Lung (tissue), 12 donors: ENCODE data around the gene TMEM190. TPM values are rescaled to one million over a fixed set of nuclear protein-coding genes. Genes with fewer than 3 reads are reported as not detected.

Experiments used
- ATAC-seq: fragments of 200-7000 bp; cut with Tn5 transposase; one replicate; pipeline ENCODE4 v1.9.1; 2020; ENCODE audit warnings: moderate number of reproducible peaks; ENCODE audit not compliant: insufficient read depth, low FRiP score
- DNase-seq, 3 donors: peaks; one replicate each; pipeline ENCODE4 v3.0.0-alpha.2; 2013 to 2017
- H3K27ac ChIP-seq, 2 donors: one replicate each; pipeline ENCODE4 v1.5.1; 2013; ENCODE audit warnings: mild to moderate bottlenecking in 2 of 2, moderate library complexity in 2 of 2, control low read depth in 1 of 2, inconsistent platforms in 1 of 2, low read depth in 1 of 2, low read length in 1 of 2
- H3K27me3 ChIP-seq, 3 donors: one replicate each; pipeline ENCODE4 v1.5.1; 2013; ENCODE audit warnings: low read length in 2 of 3; ENCODE audit not compliant: control insufficient read depth in 3 of 3, insufficient read depth in 3 of 3
- H3K36me3 ChIP-seq, 4 donors: one replicate each; pipeline ENCODE4 v1.5.1; 2013; ENCODE audit warnings: low read length in 4 of 4, mild to moderate bottlenecking in 1 of 4, moderate library complexity in 1 of 4; ENCODE audit not compliant: control insufficient read depth in 4 of 4, insufficient read depth in 4 of 4
- H3K4me1 ChIP-seq, 5 donors: one replicate each; pipeline ENCODE4 v1.5.1; 2013; ENCODE audit warnings: low read length in 5 of 5, mild to moderate bottlenecking in 2 of 5, moderate library complexity in 1 of 5; ENCODE audit not compliant: control insufficient read depth in 5 of 5, insufficient read depth in 5 of 5
- H3K4me3 ChIP-seq: one replicate; pipeline ENCODE4 v1.5.1; 2013; ENCODE audit warnings: mild to moderate bottlenecking, control low read depth, moderate library complexity
- H3K9ac ChIP-seq, 2 donors: one replicate each; pipeline ENCODE4 v1.5.1; 2013; ENCODE audit warnings: low read length in 2 of 2, control low read depth in 1 of 2; ENCODE audit not compliant: insufficient read depth in 1 of 2
- H3K9me3 ChIP-seq, 4 donors: one replicate each; pipeline ENCODE4 v1.5.1; 2013; ENCODE audit warnings: low read length in 3 of 4, mild to moderate bottlenecking in 1 of 4, moderate library complexity in 1 of 4; ENCODE audit not compliant: control insufficient read depth in 4 of 4, insufficient read depth in 3 of 4
- CTCF ChIP-seq: IDR thresholded peaks from 2 replicates; pipeline ENCODE4 v1.5.1; 2012; ENCODE audit warnings: mild to moderate bottlenecking; ENCODE audit errors: control extremely low read depth, extremely low read depth
- WGBS, 2 donors: extraction: QIAGEN DNeasy Blood & Tissue Kit; methylation state at CpG; one replicate each; pipeline ENCODE4 v1.1.7; 2013; 5-methylcytosine and 5-hydroxymethylcytosine counted together
- polyA plus RNA-seq, 2 donors: library from polyadenylated mRNA; stranded (reverse); fragments of 200-250 nt; gene quantifications; one replicate each; pipeline ENCODE4 v1.2.1, GENCODE V29; 2013
- total RNA-seq, 2 donors: library from RNA; depleted of rRNA in 1 of 2; stranded (reverse); fragments of >200 nt in 1 of 2; gene quantifications; one replicate each; pipeline ENCODE4 v1.2.1, GENCODE V29; 2014 to 2021
- donor health status: control.
- donor health status: control.
- donor health status: Bipolar disorder and iron deficiency.
- donor health status: healthy.
- donor health status: DM: yes; HTN: yes; CAD: no.

TMEM190 gene
- total and polyA plus RNA-seq, 4 donors, result 14.3 to 106 (median 62.5) TPM

DNA sequence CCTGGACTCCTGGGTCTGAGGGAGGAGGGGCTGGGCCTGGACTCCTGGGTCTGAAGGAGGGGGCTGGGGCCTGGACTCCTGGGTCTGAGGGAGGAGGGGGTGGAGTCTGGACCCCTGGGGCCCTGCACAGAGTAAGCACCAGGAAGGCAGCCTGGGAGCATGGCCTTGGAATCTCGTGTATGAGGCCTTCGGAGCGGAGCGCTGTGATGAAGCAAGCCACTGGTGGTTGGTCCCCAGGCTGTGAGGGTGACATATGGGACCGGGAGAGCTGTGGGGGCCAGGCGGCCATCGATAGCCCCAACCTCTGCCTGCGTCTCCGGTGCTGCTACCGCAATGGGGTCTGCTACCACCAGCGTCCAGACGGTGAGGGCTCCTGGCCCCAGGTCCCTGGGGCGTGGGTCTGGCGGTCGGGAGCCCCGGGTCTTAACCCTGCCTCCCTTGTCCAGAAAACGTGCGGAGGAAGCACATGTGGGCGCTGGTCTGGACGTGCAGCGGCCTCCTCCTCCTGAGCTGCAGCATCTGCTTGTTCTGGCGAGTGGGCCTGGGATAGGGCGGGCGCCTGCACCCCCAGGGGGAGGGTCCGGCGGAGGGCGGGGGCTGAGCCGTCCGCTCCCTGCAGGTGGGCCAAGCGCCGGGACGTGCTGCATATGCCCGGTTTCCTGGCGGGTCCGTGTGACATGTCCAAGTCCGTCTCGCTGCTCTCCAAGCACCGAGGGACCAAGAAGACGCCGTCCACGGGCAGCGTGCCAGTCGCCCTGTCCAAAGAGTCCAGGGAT lies 918 bp downstream of the TMEM190 start:
- Histone ChIP-seq H3K27me3 (peaks cover 2 to 20% (median 3%) of the 10 kb centered on the region in 3 donors), H3K9ac (no peak overlapping the region), H3K9me3 (peaks cover 0 to 2% (median 0%) of the 10 kb centered on the region in 4 donors), H3K4me1 (peaks cover 0 to 21% (median 2%) of the 10 kb centered on the region in 5 donors), H3K4me3 (no peak overlapping the region), H3K27ac (no peak overlapping the region), H3K36me3 (no peaks in the 10 kb centered on the region)
- TF ChIP-seq CTCF, result no peak
- ATAC-seq (no peak), DNase-seq (peak in 1 of 3 donors; percentile 38)
- 29 to 40% methylated on average over 41 to 43 of the region's 43 CpGs for WGBS, 2 donors

- no peak overlapping the region for H3K4me3 ChIP-seq
- no peak overlapping the region for H3K9ac ChIP-seq
- DNase-seq (no peak), ATAC-seq (no peak)
- H3K4me1 ChIP-seq, result peaks cover 0 to 16% (median 9%) of the 10 kb centered on the region in 5 donors
- peaks cover 0 to 20% (median 2%) of the 10 kb centered on the region in 3 donors for H3K27me3 ChIP-seq
- H3K36me3 ChIP-seq, result no peaks in the 10 kb centered on the region
- no peak for TF ChIP-seq CTCF
- 69 to 73% methylated on average over 11 of the region's 11 CpGs for WGBS, 2 donors
- H3K9me3 ChIP-seq, result peaks cover 0 to 2% (median 0%) of the 10 kb centered on the region in 4 donors
- H3K27ac ChIP-seq, result no peak overlapping the region
Measured at GRCh38 chr19:55379174-55379573, 2.5 kb downstream of the TMEM190 start.

DNA sequence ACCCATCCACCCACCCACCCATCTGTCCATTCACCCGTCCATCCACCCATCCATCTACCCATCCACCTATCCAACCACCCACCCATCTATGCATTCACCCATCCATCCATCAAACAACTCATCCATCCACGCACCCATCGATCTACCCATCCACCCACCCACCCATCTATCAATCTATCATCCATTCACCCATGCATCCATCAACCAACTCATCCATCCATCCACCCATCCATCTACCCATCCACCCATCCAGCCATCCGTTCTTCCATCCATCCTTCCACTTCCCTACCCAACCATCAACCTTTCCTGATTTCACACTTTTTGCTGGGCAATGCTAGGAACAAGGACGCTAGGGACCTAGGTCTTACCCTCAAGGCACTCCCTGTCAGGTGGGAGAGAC lies 5.4 kb downstream of the TMEM190 start:
- H3K36me3 ChIP-seq, result peaks cover 0 to 5% (median under 1%) of the 10 kb centered on the region in 4 donors
- ATAC-seq (no peak), DNase-seq (no peak)
- H3K4me1 ChIP-seq, result peaks cover 2 to 29% (median 18%) of the 10 kb centered on the region in 5 donors
- H3K9ac ChIP-seq, result no peak overlapping the region
- no peak overlapping the region for H3K27ac ChIP-seq
- no peak for TF ChIP-seq CTCF
- peaks cover 0 to 11% (median 2%) of the 10 kb centered on the region in 3 donors for H3K27me3 ChIP-seq
- 96 to 98% methylated on average over 5 of the region's 5 CpGs for WGBS, 2 donors
- no peak overlapping the region for H3K4me3 ChIP-seq
- H3K9me3 ChIP-seq, result peaks cover 0 to 2% (median 0%) of the 10 kb centered on the region in 4 donors
